ENCODE results near the gene P2RX1. TPM values are rescaled to one million over a fixed set of nuclear protein-coding genes. Genes with fewer than 3 reads are reported as not detected.

The P2RX1 gene
- total RNA-seq, 1 experiment from 2014 or later = not detected

GRCh38 chr17:3962965-3963236 lies 46.6 kb upstream of the P2RX1 start:
- no peak overlapping the region for H2BK15ac ChIP-seq (ENCODE audit: low read depth, low read length)

More at GRCh38 chr17:3962965-3963236, 46.6 kb upstream of the P2RX1 start:
- peaks cover 27 to 32% of the 10 kb centered on the region in 2 experiments for H3K4me1 Mint-ChIP-seq
- no peak overlapping the region for H2BK20ac ChIP-seq (ENCODE audit: low read depth, low read length, poor library complexity, severe bottlenecking)
- no peak overlapping the region for H3K4me2 ChIP-seq (ENCODE audit: insufficient read depth, insufficient read length, low read length)
- H3K27me3 Mint-ChIP-seq (ENCODE audit: low read depth) = peaks cover 33% of the 10 kb centered on the region
- no peak overlapping the region for H4K5ac ChIP-seq (ENCODE audit: insufficient read length, low read depth, low read length)
- H3K27ac Mint-ChIP-seq = no peak overlapping the region
- H3K56ac ChIP-seq (ENCODE audit: insufficient read length, low read depth, low read length) = no peak overlapping the region
- no peak overlapping the region for H2AFZ ChIP-seq (ENCODE audit: low read length)
- no peak overlapping the region for H3K4ac ChIP-seq (ENCODE audit: low read depth, low read length)
- H3T11ph ChIP-seq (ENCODE audit: low read length) = no peak overlapping the region
- H2AK5ac ChIP-seq (ENCODE audit: insufficient read length, low read length) = no peak overlapping the region
- no peaks in the 10 kb centered on the region; the same call in 1 of the 2 replicates for H3K27me3 ChIP-seq (ENCODE audit: insufficient read depth, low read length)
- no peak overlapping the region for H3K23ac ChIP-seq (ENCODE audit: insufficient read length, low read depth, low read length)
- no peak overlapping the region for H4K91ac ChIP-seq (ENCODE audit: insufficient read length, low read depth, low read length)
- no peak overlapping the region for H3K27ac ChIP-seq (ENCODE audit: insufficient read length, low read depth, low read length)
- no peak overlapping the region for H2BK5ac ChIP-seq (ENCODE audit: insufficient read length, low read length)
- no peaks in the 10 kb centered on the region for H3K9me3 ChIP-seq (ENCODE audit: control insufficient read depth, low read depth, low read length)
- H3K9ac ChIP-seq (ENCODE audit: extremely low read depth, insufficient read length, low read length) = no peak overlapping the region
- peaks cover 3% of the 10 kb centered on the region for H3K23me2 ChIP-seq (ENCODE audit: insufficient read length, low read depth, low read length, poor library complexity, severe bottlenecking)
- no peaks in the 10 kb centered on the region for H3K79me2 ChIP-seq (ENCODE audit: insufficient read depth, low read length)
- H3K79me1 ChIP-seq (ENCODE audit: insufficient read depth, low read depth, low read length, poor library complexity, severe bottlenecking) = no peaks in the 10 kb centered on the region
- no peaks in the 10 kb centered on the region for H4K20me1 ChIP-seq (ENCODE audit: control insufficient read depth, insufficient read depth, insufficient read length)
- H3K9me3 Mint-ChIP-seq = no peaks in the 10 kb centered on the region
- H3K4me3 Mint-ChIP-seq = peak overlapping the region; percentile 57 to 73; a peak in 3 of 5 replicates
- no peak overlapping the region for H2BK12ac ChIP-seq (ENCODE audit: insufficient read length, low read depth, low read length)
- no peak overlapping the region for H4K8ac ChIP-seq (replicated peaks; ENCODE audit: insufficient read length, low read depth, low read length)
- H3K4me1 ChIP-seq (ENCODE audit: insufficient read depth, low read length) = peaks cover 3% of the 10 kb centered on the region; the same call in 1 of the 2 replicates
- no peak overlapping the region for H3K18ac ChIP-seq (ENCODE audit: insufficient read length, low read depth, low read length)
- no peak overlapping the region for H2BK120ac ChIP-seq (ENCODE audit: low read depth, low read length, poor library complexity, severe bottlenecking)
- no peak for DNase-seq
- no peak for TF ChIP-seq CTCF (conservative IDR thresholded peaks at IDR 0.05)
- no peaks in the 10 kb centered on the region for H3K36me3 Mint-ChIP-seq (ENCODE audit: insufficient read depth in 1 of 3, low read depth in 3 of 3)
- no peak overlapping the region for H3K14ac ChIP-seq (ENCODE audit: insufficient read depth, low read length)
